ENCODE data around the gene COL6A5. TPM values are rescaled to one million over a fixed set of nuclear protein-coding genes. Genes with fewer than 3 reads are reported as not detected.
A peak's percentile ranks its signal among the peaks of the same experiment; 100 is the strongest.

Gene COL6A5
- total RNA-seq, 1 donor from 2014 or later, result 0.07 TPM

DNA sequence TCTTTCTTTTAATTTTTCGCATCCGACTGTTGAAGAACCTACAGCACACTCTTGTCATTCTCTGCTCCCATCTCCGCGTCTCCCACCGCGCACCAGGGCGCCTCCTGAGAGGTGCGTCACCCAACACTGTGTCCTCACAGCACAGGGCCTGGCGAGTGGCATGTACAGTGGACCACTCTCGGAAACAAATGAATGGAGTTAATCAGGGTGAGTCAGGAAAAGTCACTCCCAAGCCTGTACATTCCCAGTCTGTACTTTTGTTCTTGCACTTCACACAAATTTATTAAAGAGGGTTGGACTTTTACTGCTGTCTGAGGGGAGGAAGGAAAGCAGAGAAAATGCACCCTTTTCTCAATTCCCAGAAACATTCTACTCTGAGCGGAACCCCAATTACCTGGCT, 172.1 kb downstream of the COL6A5 start:
- DNase-seq (ENCODE audit: low spot score in 2 of 2, unreplicated experiment in 2 of 2), result no peak
- Mint-ChIP-seq H3K4me1 (peaks cover 12% of the 10 kb centered on the region), H3K36me3 (no peaks in the 10 kb centered on the region), H3K4me3 (peak overlapping the region; percentile 79), H3K9me3 (peaks cover 10% of the 10 kb centered on the region), H3K27me3 (ENCODE audit: low read depth) (peaks cover 47% of the 10 kb centered on the region), H3K27ac (peak overlapping the region; percentile 70)
- TF ChIP-seq, protein P1, sequence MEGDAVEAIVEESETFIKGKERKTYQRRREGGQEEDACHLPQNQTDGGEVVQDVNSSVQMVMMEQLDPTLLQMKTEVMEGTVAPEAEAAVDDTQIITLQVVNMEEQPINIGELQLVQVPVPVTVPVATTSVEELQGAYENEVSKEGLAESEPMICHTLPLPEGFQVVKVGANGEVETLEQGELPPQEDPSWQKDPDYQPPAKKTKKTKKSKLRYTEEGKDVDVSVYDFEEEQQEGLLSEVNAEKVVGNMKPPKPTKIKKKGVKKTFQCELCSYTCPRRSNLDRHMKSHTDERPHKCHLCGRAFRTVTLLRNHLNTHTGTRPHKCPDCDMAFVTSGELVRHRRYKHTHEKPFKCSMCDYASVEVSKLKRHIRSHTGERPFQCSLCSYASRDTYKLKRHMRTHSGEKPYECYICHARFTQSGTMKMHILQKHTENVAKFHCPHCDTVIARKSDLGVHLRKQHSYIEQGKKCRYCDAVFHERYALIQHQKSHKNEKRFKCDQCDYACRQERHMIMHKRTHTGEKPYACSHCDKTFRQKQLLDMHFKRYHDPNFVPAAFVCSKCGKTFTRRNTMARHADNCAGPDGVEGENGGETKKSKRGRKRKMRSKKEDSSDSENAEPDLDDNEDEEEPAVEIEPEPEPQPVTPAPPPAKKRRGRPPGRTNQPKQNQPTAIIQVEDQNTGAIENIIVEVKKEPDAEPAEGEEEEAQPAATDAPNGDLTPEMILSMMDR (IDR thresholded peaks at IDR 0.05; ENCODE audit: unreplicated experiment), result no peak

DNA sequence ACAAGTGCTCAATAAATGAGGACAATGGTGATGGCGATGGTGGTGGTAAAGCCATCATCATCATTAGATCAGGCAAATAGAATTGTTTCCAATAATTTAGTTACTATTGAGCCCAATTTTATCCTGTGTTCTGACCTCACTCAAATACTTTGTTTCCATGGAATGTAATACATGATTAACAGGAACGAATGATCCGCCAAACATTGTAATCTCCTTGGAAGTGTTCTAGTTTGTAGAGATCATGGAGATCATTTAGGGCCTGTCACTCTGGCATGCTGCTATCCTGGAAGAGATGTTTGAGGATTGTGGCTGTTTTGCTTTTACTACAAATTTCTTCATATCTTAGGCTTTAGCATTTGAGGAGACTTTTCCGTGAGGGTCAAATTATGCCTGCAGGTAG, 174.3 kb downstream of the COL6A5 start:
- Mint-ChIP-seq H3K4me3 (no peak overlapping the region), H3K36me3 (no peaks in the 10 kb centered on the region), H3K9me3 (no peaks in the 10 kb centered on the region), H3K27ac (no peak overlapping the region), H3K4me1 (peaks cover 12% of the 10 kb centered on the region), H3K27me3 (ENCODE audit: low read depth) (peaks cover 54% of the 10 kb centered on the region)
- DNase-seq (ENCODE audit: low spot score in 2 of 2, unreplicated experiment in 2 of 2), result no peak
- TF ChIP-seq, protein P1 (IDR thresholded peaks at IDR 0.05; ENCODE audit: unreplicated experiment), result no peak

DNA sequence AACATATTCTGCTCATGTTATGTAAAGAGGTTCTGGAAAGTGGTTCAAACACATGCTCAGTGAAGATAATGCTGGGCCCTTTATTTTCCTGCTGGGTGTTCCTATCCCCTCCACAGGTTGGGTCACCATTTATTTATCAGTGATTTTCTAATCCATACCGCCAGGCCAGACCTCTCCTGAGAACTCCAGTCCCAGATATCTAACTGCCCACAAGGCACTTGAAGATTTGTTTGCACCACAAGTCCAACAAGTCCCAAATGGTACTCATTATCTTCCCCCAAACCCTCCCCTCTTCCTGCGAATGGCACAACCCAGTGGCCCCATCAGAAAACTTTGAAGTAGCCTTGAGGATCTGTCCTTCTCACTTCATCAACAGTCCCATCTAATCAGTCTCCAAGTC, 176.9 kb downstream of the COL6A5 start:
- peaks cover 34% of the 10 kb centered on the region for H3K27me3 Mint-ChIP-seq (ENCODE audit: low read depth)
- no peak for DNase-seq (ENCODE audit: low spot score in 2 of 2, unreplicated experiment in 2 of 2)
- TF ChIP-seq, protein P1 (IDR thresholded peaks at IDR 0.05; ENCODE audit: unreplicated experiment), result no peak
- H3K4me3 Mint-ChIP-seq, result no peak overlapping the region
- no peaks in the 10 kb centered on the region for H3K36me3 Mint-ChIP-seq
- no peaks in the 10 kb centered on the region for H3K9me3 Mint-ChIP-seq
- H3K4me1 Mint-ChIP-seq, result peaks cover 9% of the 10 kb centered on the region
- H3K27ac Mint-ChIP-seq, result no peak overlapping the region

DNA sequence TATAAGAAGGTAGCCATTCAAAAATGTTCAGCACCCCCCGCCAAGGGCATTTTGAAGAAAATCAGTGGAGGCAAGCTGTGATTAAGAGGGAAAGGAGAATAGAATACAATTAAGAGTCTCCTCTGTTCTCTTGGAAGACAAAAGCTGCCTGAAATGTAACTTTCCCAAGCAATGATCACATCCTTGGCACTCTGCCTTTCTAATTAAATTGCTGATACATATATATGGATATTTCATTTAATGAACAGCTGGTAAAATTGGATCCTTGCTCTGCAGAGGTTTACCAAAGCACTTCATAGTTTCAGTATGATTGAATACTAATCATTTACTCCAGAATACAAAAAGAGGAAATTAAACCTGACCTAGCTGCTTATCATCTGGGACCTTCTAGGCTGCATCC, 182.0 kb downstream of the COL6A5 start:
- Mint-ChIP-seq H3K4me3 (no peak overlapping the region), H3K27ac (no peak overlapping the region), H3K27me3 (ENCODE audit: low read depth) (peaks cover 20% of the 10 kb centered on the region), H3K4me1 (peaks cover 10% of the 10 kb centered on the region), H3K36me3 (no peaks in the 10 kb centered on the region), H3K9me3 (no peaks in the 10 kb centered on the region)
- no peak for DNase-seq (ENCODE audit: low spot score in 2 of 2, unreplicated experiment in 2 of 2)
- TF ChIP-seq, protein P1 (IDR thresholded peaks at IDR 0.05; ENCODE audit: unreplicated experiment), result no peak

DNA sequence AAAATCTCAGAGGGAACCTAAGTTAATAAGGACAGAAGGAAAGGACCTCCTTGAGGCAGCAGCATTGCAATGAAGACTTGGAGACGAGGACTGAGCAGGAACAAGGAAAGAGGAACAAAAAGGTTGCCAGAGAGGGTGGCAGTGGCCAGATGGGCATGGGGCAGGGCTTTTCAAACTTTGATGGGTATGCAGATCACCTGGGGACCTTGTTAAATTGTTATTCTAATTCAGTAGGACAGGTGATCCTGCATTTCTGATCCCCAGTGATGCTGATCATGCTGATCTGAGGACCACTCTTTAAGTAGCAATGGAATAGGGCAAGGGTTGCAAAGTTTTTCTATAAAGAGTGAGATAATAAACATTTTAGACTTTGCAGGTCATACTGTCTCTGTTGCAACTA, 182.6 kb downstream of the COL6A5 start:
- Mint-ChIP-seq H3K4me3 (no peak overlapping the region), H3K4me1 (peaks cover 10% of the 10 kb centered on the region), H3K36me3 (no peaks in the 10 kb centered on the region), H3K27me3 (ENCODE audit: low read depth) (peaks cover 14% of the 10 kb centered on the region), H3K27ac (no peak overlapping the region), H3K9me3 (no peaks in the 10 kb centered on the region)
- TF ChIP-seq, protein P1 (IDR thresholded peaks at IDR 0.05; ENCODE audit: unreplicated experiment), result no peak
- no peak for DNase-seq (ENCODE audit: low spot score in 2 of 2, unreplicated experiment in 2 of 2)
